Measurements from ENCODE around the gene NDUFS2.

NDUFS2 gene

GRCh38 chr1:161226759-161227158 is 24.6 kb downstream of the NDUFS2 start:
- Histone ChIP-seq H3F3A (ENCODE audit: insufficient read depth, low read length) (no peaks in the 10 kb centered on the region), H3K9me3 (ENCODE audit: low read length) (no peaks in the 10 kb centered on the region), H3K9me2 (ENCODE audit: low read depth, low read length) (no peaks in the 10 kb centered on the region), H3K9ac (ENCODE audit: low read length) (peak overlapping the region; percentile 77), H2AFZ (ENCODE audit: low read length) (no peak overlapping the region), H4K20me1 (ENCODE audit: insufficient read depth, low read length) (no peaks in the 10 kb centered on the region), H3K27me3 (ENCODE audit: insufficient read depth, low read length) (no peaks in the 10 kb centered on the region), H3K4me1 (ENCODE audit: insufficient read depth, low read length, severe bottlenecking) (peaks cover 24% of the 10 kb centered on the region), H3K79me2 (ENCODE audit: insufficient read depth, low read length) (no peaks in the 10 kb centered on the region), H3K36me3 (ENCODE audit: insufficient read depth, low read length) (peaks cover 32% of the 10 kb centered on the region), H3K4me3 (ENCODE audit: low read depth, low read length, poor library complexity, severe bottlenecking) (peak overlapping the region; percentile 74), H3K4me2 (ENCODE audit: low read length) (peak overlapping the region; percentile 87), H3K27ac (ENCODE audit: low read depth, low read length, poor library complexity, severe bottlenecking) (peak overlapping the region; percentile 28)
- no peak for TF ChIP-seq EZH2 (IDR thresholded peaks at IDR 0.05; ENCODE audit: borderline replicate concordance, low read length)
- TF ChIP-seq CTCF (IDR thresholded peaks at IDR 0.05; ENCODE audit: low read length), result no peak

DNA sequence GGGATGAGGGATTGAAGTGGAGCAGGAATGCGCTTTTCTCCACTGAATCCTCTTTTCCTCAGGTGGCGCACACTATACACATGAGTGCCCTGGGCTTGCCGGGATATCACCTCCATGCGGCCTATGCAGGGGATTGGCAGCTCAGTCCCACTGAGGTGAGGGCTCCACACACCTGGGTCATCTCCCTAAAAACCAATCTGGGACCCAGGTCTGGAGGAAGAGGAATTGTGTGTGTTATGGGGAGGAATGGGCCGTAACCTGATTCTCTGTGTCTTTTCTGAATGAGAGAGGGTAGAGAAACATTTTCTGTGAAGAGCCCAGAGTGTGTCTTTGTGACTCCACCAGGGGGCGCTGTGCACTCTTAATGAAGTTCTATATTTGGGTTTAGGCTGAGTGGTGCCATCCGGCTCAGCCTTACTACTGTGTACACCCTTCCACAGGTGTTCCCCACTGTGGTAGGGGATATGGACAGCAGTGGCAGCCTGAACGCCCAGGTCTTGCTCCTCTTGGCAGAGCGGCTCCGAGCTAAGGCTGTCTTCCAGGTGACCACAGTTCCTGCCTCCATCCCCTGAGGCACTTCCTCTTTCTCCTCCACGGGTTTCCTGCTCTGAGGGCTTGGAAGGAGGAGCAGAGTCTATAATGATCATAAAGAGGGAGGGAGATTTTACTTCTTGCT is 25.2 kb downstream of the NDUFS2 start:
- Histone ChIP-seq H3K36me3 (ENCODE audit: insufficient read depth, low read length) (peaks cover 32% of the 10 kb centered on the region), H3K9me2 (ENCODE audit: low read depth, low read length) (no peaks in the 10 kb centered on the region), H3K79me2 (ENCODE audit: insufficient read depth, low read length) (no peaks in the 10 kb centered on the region)

GRCh38 chr1:161228032-161228431 is 25.9 kb downstream of the NDUFS2 start:
- no peaks in the 10 kb centered on the region for H3K27me3 ChIP-seq (ENCODE audit: insufficient read depth, low read length)
- H3K4me3 ChIP-seq (ENCODE audit: low read depth, low read length, poor library complexity, severe bottlenecking), result no peak overlapping the region
- no peak overlapping the region for H3K4me2 ChIP-seq (ENCODE audit: low read length)
- H3K9me2 ChIP-seq (ENCODE audit: low read depth, low read length), result no peaks in the 10 kb centered on the region
- no peaks in the 10 kb centered on the region for H3K79me2 ChIP-seq (ENCODE audit: insufficient read depth, low read length)
- H3K9me3 ChIP-seq (ENCODE audit: low read length), result no peaks in the 10 kb centered on the region
- H3K36me3 ChIP-seq (ENCODE audit: insufficient read depth, low read length), result peaks cover 32% of the 10 kb centered on the region
- no peaks in the 10 kb centered on the region for H3F3A ChIP-seq (ENCODE audit: insufficient read depth, low read length)
- no peaks in the 10 kb centered on the region for H4K20me1 ChIP-seq (ENCODE audit: insufficient read depth, low read length)
- H2AFZ ChIP-seq (ENCODE audit: low read length), result no peak overlapping the region
- no peak overlapping the region; the same call in 1 of the 2 replicates for H3K9ac ChIP-seq (ENCODE audit: low read length)
- no peak for TF ChIP-seq EZH2 (IDR thresholded peaks at IDR 0.05; ENCODE audit: borderline replicate concordance, low read length)
- no peak for TF ChIP-seq CTCF (IDR thresholded peaks at IDR 0.05; ENCODE audit: low read length)
- H3K27ac ChIP-seq (ENCODE audit: low read depth, low read length, poor library complexity, severe bottlenecking), result no peak overlapping the region
- peaks cover 24% of the 10 kb centered on the region for H3K4me1 ChIP-seq (ENCODE audit: insufficient read depth, low read length, severe bottlenecking)

More for the DNA sequence above, 25.2 kb downstream of the NDUFS2 start:
- Histone ChIP-seq H4K20me1 (ENCODE audit: insufficient read depth, low read length) (no peaks in the 10 kb centered on the region), H3K27ac (ENCODE audit: low read depth, low read length, poor library complexity, severe bottlenecking) (peak overlapping the region; percentile 28), H3K4me2 (ENCODE audit: low read length) (peak overlapping the region; percentile 87), H3K4me1 (ENCODE audit: insufficient read depth, low read length, severe bottlenecking) (peaks cover 24% of the 10 kb centered on the region), H3F3A (ENCODE audit: insufficient read depth, low read length) (no peaks in the 10 kb centered on the region), H3K4me3 (ENCODE audit: low read depth, low read length, poor library complexity, severe bottlenecking) (peak overlapping the region; percentile 74), H3K9me3 (ENCODE audit: low read length) (no peaks in the 10 kb centered on the region), H3K27me3 (ENCODE audit: insufficient read depth, low read length) (no peaks in the 10 kb centered on the region), H3K9ac (ENCODE audit: low read length) (peak overlapping the region; percentile 77), H2AFZ (ENCODE audit: low read length) (no peak overlapping the region)
- TF ChIP-seq CTCF (IDR thresholded peaks at IDR 0.05; ENCODE audit: low read length) (peak; percentile 87), EZH2 (IDR thresholded peaks at IDR 0.05; ENCODE audit: borderline replicate concordance, low read length) (no peak)
